ENCODE data around the gene LTF.

The LTF gene

GRCh38 chr3:46464326-46465195 lies at the start of gene LTF:
TSS of gene LTF (minus strand) at chr3:46464905. CDS start at chr3:46464867, 38 bp downstream.
- Histone ChIP-seq H3K27ac (ENCODE audit: low read depth, low read length) (no peak within 1 kb of the TSS), H3K4me1 (ENCODE audit: control insufficient read depth, low read length) (no peaks in the 10 kb centered on the region), H3F3A (ENCODE audit: control insufficient read depth, insufficient read depth) (no peaks in the 10 kb centered on the region), H3K27me3 (ENCODE audit: control insufficient read depth, low read length) (peaks cover 11% of the 10 kb centered on the region), H3K36me3 (ENCODE audit: control insufficient read depth, low read length) (no peaks in the 10 kb centered on the region), H3K79me2 (ENCODE audit: control insufficient read depth, low read length) (no peaks in the 10 kb centered on the region), H3K4me2 (ENCODE audit: low read length) (no peak within 1 kb of the TSS), H3K4me3 (ENCODE audit: low read length) (no peak within 1 kb of the TSS), H4K20me1 (ENCODE audit: control insufficient read depth, insufficient read depth, low read depth, low read length) (no peaks in the 10 kb centered on the region), H3K9me2 (replicated peaks; ENCODE audit: control insufficient read depth, low read length) (no peaks in the 10 kb centered on the region), H3K9me3 (ENCODE audit: control insufficient read depth, insufficient read depth, low read length) (no peaks in the 10 kb centered on the region)
- no peak for TF ChIP-seq CTCF (IDR thresholded peaks at IDR 0.05; ENCODE audit: low read depth, low read length, poor library complexity, severe bottlenecking)

GRCh38 chr3:46512191-46512749 lies 47.6 kb upstream of the LTF start:
- Histone ChIP-seq H3K27me3 (ENCODE audit: control insufficient read depth, low read length) (no peaks in the 10 kb centered on the region), H3K36me3 (ENCODE audit: control insufficient read depth, low read length) (no peaks in the 10 kb centered on the region), H3K4me1 (ENCODE audit: control insufficient read depth, low read length) (no peaks in the 10 kb centered on the region), H3K4me3 (ENCODE audit: low read length) (no peak overlapping the region), H3K27ac (ENCODE audit: low read depth, low read length) (no peak overlapping the region), H3K4me2 (ENCODE audit: low read length) (no peak overlapping the region), H3K9me3 (ENCODE audit: control insufficient read depth, insufficient read depth, low read length) (no peaks in the 10 kb centered on the region), H4K20me1 (ENCODE audit: control insufficient read depth, insufficient read depth, low read depth, low read length) (no peaks in the 10 kb centered on the region), H3F3A (ENCODE audit: control insufficient read depth, insufficient read depth) (no peaks in the 10 kb centered on the region), H3K9me2 (replicated peaks; ENCODE audit: control insufficient read depth, low read length) (no peaks in the 10 kb centered on the region), H3K79me2 (ENCODE audit: control insufficient read depth, low read length) (no peaks in the 10 kb centered on the region)
- TF ChIP-seq EZH2phosphoT487 (IDR thresholded peaks at IDR 0.05; ENCODE audit: borderline replicate concordance, low read length): no peak
- TF ChIP-seq CTCF (IDR thresholded peaks at IDR 0.05; ENCODE audit: low read depth, low read length, poor library complexity, severe bottlenecking): no peak

- no peak overlapping the region for H3K27ac ChIP-seq (ENCODE audit: low read depth, low read length)
Measured at GRCh38 chr3:46509661-46510187, 45.0 kb upstream of the LTF start.

More at GRCh38 chr3:46509661-46510187, 45.0 kb upstream of the LTF start:
- Histone ChIP-seq H3K79me2 (ENCODE audit: control insufficient read depth, low read length) (no peaks in the 10 kb centered on the region), H3K9me3 (ENCODE audit: control insufficient read depth, insufficient read depth, low read length) (no peaks in the 10 kb centered on the region), H3K4me2 (ENCODE audit: low read length) (no peak overlapping the region), H3K4me1 (ENCODE audit: control insufficient read depth, low read length) (peaks cover 3% of the 10 kb centered on the region; the same call in 1 of the 2 replicates), H3F3A (ENCODE audit: control insufficient read depth, insufficient read depth) (no peaks in the 10 kb centered on the region), H3K27me3 (ENCODE audit: control insufficient read depth, low read length) (no peaks in the 10 kb centered on the region), H3K4me3 (ENCODE audit: low read length) (no peak overlapping the region), H3K36me3 (ENCODE audit: control insufficient read depth, low read length) (no peaks in the 10 kb centered on the region), H3K9me2 (replicated peaks; ENCODE audit: control insufficient read depth, low read length) (no peaks in the 10 kb centered on the region), H4K20me1 (ENCODE audit: control insufficient read depth, insufficient read depth, low read depth, low read length) (no peaks in the 10 kb centered on the region)
- TF ChIP-seq EZH2phosphoT487 (IDR thresholded peaks at IDR 0.05; ENCODE audit: borderline replicate concordance, low read length) (no peak), CTCF (IDR thresholded peaks at IDR 0.05; ENCODE audit: low read depth, low read length, poor library complexity, severe bottlenecking) (no peak)
